Large intestine (tissue), 1 donor: ENCODE data around the gene CCDC28B. TPM values are rescaled to one million over a fixed set of nuclear protein-coding genes. Genes with fewer than 3 reads are reported as not detected.

Source experiments
- polyA plus RNA-seq: library from polyadenylated mRNA; unstranded; fragments of 120-200 nt; gene quantifications from one replicate; pipeline ENCODE4 v1.2.1, GENCODE V29; 2013

CCDC28B gene
- polyA plus RNA-seq, 1 donor = 13.3 TPM

Other genes with a start within 250 kb of the CCDC28B start
- gene KHDRBS1, start 186.7 kb upstream of the CCDC28B start, polyA plus RNA-seq = 130 TPM
- 14.9 TPM for gene TMEM39B, start 127.7 kb upstream of the CCDC28B start, polyA plus RNA-seq
- 25.3 TPM for gene KPNA6, start 92.5 kb upstream of the CCDC28B start, polyA plus RNA-seq
- gene TXLNA, start 20.9 kb upstream of the CCDC28B start, polyA plus RNA-seq = 33.7 TPM
- gene IQCC, start 5.1 kb downstream of the CCDC28B start, polyA plus RNA-seq = 5.5 TPM
- 0.54 TPM for gene DCDC2B, start 8.5 kb downstream of the CCDC28B start, polyA plus RNA-seq
- gene TMEM234, start 21.8 kb downstream of the CCDC28B start, polyA plus RNA-seq = 22.0 TPM
- gene EIF3I, start 21.8 kb downstream of the CCDC28B start, polyA plus RNA-seq = 156 TPM
- gene FAM167B, start 46.6 kb downstream of the CCDC28B start, polyA plus RNA-seq = 2.8 TPM
- gene LCK, start 50.7 kb downstream of the CCDC28B start, polyA plus RNA-seq = 4.2 TPM
- 153 TPM for gene HDAC1, start 91.5 kb downstream of the CCDC28B start, polyA plus RNA-seq
- gene MARCKSL1, start 135.6 kb downstream of the CCDC28B start, polyA plus RNA-seq = 139 TPM
- 12.2 TPM for gene FAM229A, start 161.9 kb downstream of the CCDC28B start, polyA plus RNA-seq
- 6.1 TPM for gene TSSK3, start 161.9 kb downstream of the CCDC28B start, polyA plus RNA-seq
- 57.2 TPM for gene BSDC1, start 193.8 kb downstream of the CCDC28B start, polyA plus RNA-seq